ENCODE measurements around the gene SLC22A5. TPM values are rescaled to one million over a fixed set of nuclear protein-coding genes. Genes with fewer than 3 reads are reported as not detected.

SLC22A5 gene
- total and polyA plus RNA-seq, 2 of the 8 experiments (the other 6 are each of a cell fraction or from before 2014, with no cell fraction given): 4.0 to 9.0 TPM

DNA sequence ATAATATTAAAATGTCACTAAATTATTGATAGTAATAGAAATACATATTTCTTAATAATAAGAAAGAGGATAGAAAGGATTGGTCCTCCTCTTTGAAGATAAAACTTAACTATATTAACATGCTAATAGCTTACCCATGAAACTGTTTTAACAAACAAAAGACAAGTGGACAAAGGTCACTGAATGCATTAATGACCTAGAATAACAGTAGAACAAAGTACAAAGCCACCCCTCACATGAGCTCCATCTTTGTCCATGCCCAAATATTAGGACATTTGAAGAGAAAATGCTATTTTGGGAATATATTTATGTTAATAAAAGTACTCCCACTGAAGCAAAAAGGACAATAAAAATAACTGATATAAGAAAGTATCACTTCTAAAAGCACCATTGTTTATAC, 34.1 kb upstream of the SLC22A5 start:
- CTCF ChIA-PET (ENCODE audit: partially characterized antibody): no interaction called here
- POLR2A ChIA-PET (ENCODE audit: partially characterized antibody): no interaction called here

More for the DNA sequence above, 34.1 kb upstream of the SLC22A5 start:
- no peaks in the 10 kb centered on the region for H3K4me1 ChIP-seq (replicated peaks in 1 of 4; ENCODE audit: control insufficient read depth in 3 of 4, insufficient read depth in 4 of 4, low read length in 3 of 4)
- TF ChIP-seq TCF12 (IDR thresholded peaks at IDR 0.05; ENCODE audit: low read depth, low read length) (no peak), CBX8 (IDR thresholded peaks at IDR 0.05; ENCODE audit: borderline replicate concordance, low read depth, low read length) (no peak), TAF7 (optimal IDR thresholded peaks at IDR 0.05; ENCODE audit: borderline replicate concordance, low read depth, low read length) (no peak), EZH2 (IDR thresholded peaks at IDR 0.05; ENCODE audit: low read depth, low read length, severe bottlenecking) (no peak), TAF1 (IDR thresholded peaks at IDR 0.05; ENCODE audit: low read depth, low read length) (no peak), SP2 (IDR thresholded peaks at IDR 0.05; ENCODE audit: low read length) (no peak), KDM1A (IDR thresholded peaks at IDR 0.05; ENCODE audit: borderline replicate concordance, low read length) (no peak), KDM4A (IDR thresholded peaks at IDR 0.05; ENCODE audit: low read depth, low read length, severe bottlenecking) (no peak), PHF8 (conservative IDR thresholded peaks at IDR 0.05; ENCODE audit: low read depth, low read length) (no peak), POLR2AphosphoS5 (IDR thresholded peaks at IDR 0.05; ENCODE audit: low read depth, low read length) (no peak), CEBPB (IDR thresholded peaks at IDR 0.05; ENCODE audit: low read depth, low read length) (no peak), TEAD4 (IDR thresholded peaks at IDR 0.05; ENCODE audit: low read depth, low read length) (no peak), CTBP2 (IDR thresholded peaks at IDR 0.05; ENCODE audit: borderline replicate concordance, insufficient read depth, insufficient read length, low read length) (no peak)
- TF ChIP-seq, protein P1, sequence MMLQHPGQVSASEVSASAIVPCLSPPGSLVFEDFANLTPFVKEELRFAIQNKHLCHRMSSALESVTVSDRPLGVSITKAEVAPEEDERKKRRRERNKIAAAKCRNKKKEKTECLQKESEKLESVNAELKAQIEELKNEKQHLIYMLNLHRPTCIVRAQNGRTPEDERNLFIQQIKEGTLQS (IDR thresholded peaks at IDR 0.05; ENCODE audit: insufficient read depth, low read depth, low read length): no peak
- TF ChIP-seq, protein P2, sequence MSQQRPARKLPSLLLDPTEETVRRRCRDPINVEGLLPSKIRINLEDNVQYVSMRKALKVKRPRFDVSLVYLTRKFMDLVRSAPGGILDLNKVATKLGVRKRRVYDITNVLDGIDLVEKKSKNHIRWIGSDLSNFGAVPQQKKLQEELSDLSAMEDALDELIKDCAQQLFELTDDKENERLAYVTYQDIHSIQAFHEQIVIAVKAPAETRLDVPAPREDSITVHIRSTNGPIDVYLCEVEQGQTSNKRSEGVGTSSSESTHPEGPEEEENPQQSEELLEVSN (IDR thresholded peaks at IDR 0.05): no peak
- H3K56ac ChIP-seq (replicated peaks; ENCODE audit: insufficient read length, low read depth, low read length): no peak overlapping the region
- no peak overlapping the region for H3K4me3 ChIP-seq (ENCODE audit: extremely low read depth in 1 of 4, insufficient read depth in 2 of 4, low read depth in 3 of 4, low read length in 4 of 4)
- no peaks in the 10 kb centered on the region for H3K79me1 ChIP-seq (ENCODE audit: low read depth, low read length)
- no peaks in the 10 kb centered on the region for H3K36me3 ChIP-seq (ENCODE audit: control insufficient read depth in 2 of 4, insufficient read depth in 4 of 4, low read length in 3 of 4)
- H3K27ac ChIP-seq (ENCODE audit: low read depth, low read length): no peak overlapping the region
- no peak overlapping the region for H3K23ac ChIP-seq (ENCODE audit: insufficient read length)
- no peaks in the 10 kb centered on the region for H3K9me3 ChIP-seq (ENCODE audit: insufficient read depth in 2 of 2, low read depth in 1 of 2, low read length in 1 of 2)
- H2BK20ac ChIP-seq (ENCODE audit: low read length): no peak overlapping the region
- no peaks in the 10 kb centered on the region for H3K79me2 ChIP-seq (ENCODE audit: control insufficient read depth in 1 of 2, insufficient read depth in 2 of 2, low read length in 2 of 2)
- FAIRE-seq (no peak), DNase-seq (ENCODE audit: low read depth in 1 of 2, low spot score in 2 of 2) (no peak)
- no peaks in the 10 kb centered on the region for H4K20me1 ChIP-seq (replicated peaks in 1 of 2; ENCODE audit: control insufficient read depth in 1 of 2, insufficient read depth in 2 of 2, low read length in 2 of 2)
- H3K27me3 ChIP-seq (replicated peaks in 1 of 4; ENCODE audit: control insufficient read depth in 3 of 4, extremely low read depth in 1 of 4, insufficient read depth in 3 of 4, low read length in 3 of 4): no peaks in the 10 kb centered on the region
- H2BK12ac ChIP-seq (ENCODE audit: low read depth, low read length): no peak overlapping the region
- no peak overlapping the region for H2BK120ac ChIP-seq (replicated peaks; ENCODE audit: low read depth, low read length)
- H3K23me2 ChIP-seq (ENCODE audit: low read depth, low read length): no peaks in the 10 kb centered on the region
- H2BK15ac ChIP-seq (ENCODE audit: low read length): no peak overlapping the region
- H2AFZ ChIP-seq (ENCODE audit: low read length): no peak overlapping the region
- no peak overlapping the region for H2AK5ac ChIP-seq (ENCODE audit: low read depth, low read length)
- H4K5ac ChIP-seq (ENCODE audit: insufficient read length, low read depth, low read length): no peak overlapping the region
- H3K4ac ChIP-seq (replicated peaks; ENCODE audit: insufficient read length, low read depth, low read length): no peak overlapping the region
- H4K8ac ChIP-seq (ENCODE audit: extremely low read depth, insufficient read depth, low read length): no peak overlapping the region
- H3K14ac ChIP-seq (ENCODE audit: insufficient read length): no peak overlapping the region
- H3K18ac ChIP-seq (ENCODE audit: extremely low read depth, low read length): no peak overlapping the region
- no peak overlapping the region for H2BK5ac ChIP-seq (ENCODE audit: low read depth, low read length)
- H4K91ac ChIP-seq (replicated peaks; ENCODE audit: insufficient read length, low read length): no peak overlapping the region
- no peak overlapping the region for H3K4me2 ChIP-seq (ENCODE audit: insufficient read depth in 1 of 2, low read depth in 2 of 2, low read length in 2 of 2)
- no peak overlapping the region for H3K9ac ChIP-seq (replicated peaks in 1 of 4; ENCODE audit: extremely low read depth in 1 of 4, low read depth in 3 of 4, low read length in 3 of 4)

Measured in H1 (cell line).